HG02642 (cell line): ENCODE data around the gene SRBD1.

ENCODE experiments used
- ATAC-seq: cut with Tn5 transposase; IDR thresholded peaks from one replicate; pipeline ENCODE4 v1.9.1; 2021; ENCODE audit warnings: mild to moderate bottlenecking; ENCODE audit not compliant: unreplicated experiment, poor library complexity

The SRBD1 gene, protein sequence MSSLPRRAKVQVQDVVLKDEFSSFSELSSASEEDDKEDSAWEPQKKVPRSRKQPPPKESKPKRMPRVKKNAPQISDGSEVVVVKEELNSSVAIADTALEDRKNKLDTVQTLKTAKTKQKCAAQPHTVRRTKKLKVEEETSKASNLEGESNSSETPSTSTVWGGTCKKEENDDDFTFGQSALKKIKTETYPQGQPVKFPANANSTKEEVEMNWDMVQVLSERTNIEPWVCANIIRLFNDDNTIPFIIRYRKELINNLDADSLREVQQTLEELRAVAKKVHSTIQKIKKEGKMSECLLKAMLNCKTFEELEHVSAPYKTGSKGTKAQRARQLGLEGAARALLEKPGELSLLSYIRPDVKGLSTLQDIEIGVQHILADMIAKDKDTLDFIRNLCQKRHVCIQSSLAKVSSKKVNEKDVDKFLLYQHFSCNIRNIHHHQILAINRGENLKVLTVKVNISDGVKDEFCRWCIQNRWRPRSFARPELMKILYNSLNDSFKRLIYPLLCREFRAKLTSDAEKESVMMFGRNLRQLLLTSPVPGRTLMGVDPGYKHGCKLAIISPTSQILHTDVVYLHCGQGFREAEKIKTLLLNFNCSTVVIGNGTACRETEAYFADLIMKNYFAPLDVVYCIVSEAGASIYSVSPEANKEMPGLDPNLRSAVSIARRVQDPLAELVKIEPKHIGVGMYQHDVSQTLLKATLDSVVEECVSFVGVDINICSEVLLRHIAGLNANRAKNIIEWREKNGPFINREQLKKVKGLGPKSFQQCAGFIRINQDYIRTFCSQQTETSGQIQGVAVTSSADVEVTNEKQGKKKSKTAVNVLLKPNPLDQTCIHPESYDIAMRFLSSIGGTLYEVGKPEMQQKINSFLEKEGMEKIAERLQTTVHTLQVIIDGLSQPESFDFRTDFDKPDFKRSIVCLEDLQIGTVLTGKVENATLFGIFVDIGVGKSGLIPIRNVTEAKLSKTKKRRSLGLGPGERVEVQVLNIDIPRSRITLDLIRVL

DNA sequence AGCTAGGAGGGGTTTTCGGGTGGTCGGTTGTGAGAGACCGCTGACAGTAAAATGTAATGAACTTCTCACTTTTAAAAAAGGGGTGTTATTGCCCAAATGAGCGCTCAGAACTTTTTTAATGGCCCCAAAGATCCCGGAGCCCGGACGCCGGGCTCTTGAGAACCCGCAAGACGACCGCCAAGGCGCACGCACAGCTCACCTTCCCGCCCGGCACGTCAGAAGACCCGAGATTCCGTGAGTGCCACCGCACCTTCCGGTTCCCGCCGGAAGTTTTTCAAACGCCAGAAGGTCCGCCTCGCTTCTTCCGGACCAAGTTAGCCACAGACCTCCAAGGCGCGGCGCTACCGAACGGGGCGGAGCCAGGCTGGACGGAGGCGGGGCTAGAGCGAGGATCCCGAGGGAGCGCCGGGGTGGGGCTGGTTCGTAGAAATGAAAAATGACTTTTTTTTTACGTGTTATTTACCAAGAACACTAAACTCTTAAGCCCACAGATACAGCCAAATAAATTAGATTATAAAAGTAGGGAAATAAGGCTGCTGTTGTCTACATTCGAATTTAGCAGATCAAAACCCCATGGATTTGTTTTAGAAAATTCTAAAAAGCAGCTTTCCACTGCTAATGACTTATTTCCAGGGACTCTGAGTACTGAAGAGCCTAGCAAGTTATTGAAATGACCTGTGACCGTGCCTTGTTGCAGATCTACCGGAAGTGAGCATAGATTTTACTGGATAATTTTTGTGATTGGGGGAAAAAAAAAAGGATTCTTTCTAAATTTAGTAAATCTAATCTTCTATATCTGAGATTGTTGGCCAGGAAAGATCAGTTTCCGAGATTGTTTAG lies at the start of gene SRBD1:
Gene SRBD1 (minus strand): TSS at position 248 of the 840 bp plus-strand sequence. CDS start 5,826 bp downstream, outside the sequence.
- ATAC-seq = peak; percentile 93

- ATAC-seq = no peak
These were observed 43.2 kb upstream of the SRBD1 start for GRCh38 chr2:45654250-45654649.

GRCh38 chr2:45653122-45653913 lies 42.3 kb upstream of the SRBD1 start:
- no peak for ATAC-seq

GRCh38 chr2:45652090-45653031 lies 41.3 kb upstream of the SRBD1 start:
- no peak for ATAC-seq

DNA sequence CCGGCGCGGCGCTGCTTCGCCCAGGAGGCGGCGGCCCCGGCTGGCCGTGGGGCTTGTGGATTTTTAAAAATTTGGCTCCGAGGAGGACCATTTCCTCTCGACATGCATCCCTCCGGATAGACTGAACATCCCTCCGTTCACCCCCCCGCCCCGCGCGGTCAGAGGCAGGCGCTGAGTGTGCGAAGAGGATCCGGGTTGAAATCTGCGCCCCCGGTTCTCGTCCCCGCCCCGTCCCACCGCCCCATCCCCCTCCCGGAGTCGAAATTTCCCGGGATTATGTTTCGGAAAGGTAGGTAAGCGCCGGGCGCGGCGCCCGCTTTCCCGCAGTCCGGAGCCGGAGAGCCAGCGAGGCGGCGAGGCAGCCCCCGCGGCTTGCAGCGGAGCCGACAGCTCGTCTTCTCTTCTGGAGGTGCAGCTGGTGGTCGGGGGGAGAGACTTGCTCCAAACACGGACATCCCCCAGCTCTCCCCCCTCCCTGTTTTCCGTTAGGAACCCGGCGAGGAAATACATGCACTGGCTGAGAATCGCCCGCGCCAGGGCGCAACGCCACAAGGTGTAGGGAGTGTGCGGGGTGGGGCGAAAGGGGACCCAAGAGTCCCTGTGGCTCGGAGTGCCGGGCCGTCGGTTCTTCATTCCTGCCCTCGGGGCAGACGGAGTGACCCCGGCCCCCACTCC lies 40.5 kb upstream of the SRBD1 start, which contains the start of gene PRKCE:
Gene PRKCE (plus strand): TSS at position 261 of the 675 bp plus-strand sequence.
- peak; percentile 19 for ATAC-seq

GRCh38 chr2:45650851-45651414 lies 39.9 kb upstream of the SRBD1 start:
- peak; percentile 72 for ATAC-seq

DNA sequence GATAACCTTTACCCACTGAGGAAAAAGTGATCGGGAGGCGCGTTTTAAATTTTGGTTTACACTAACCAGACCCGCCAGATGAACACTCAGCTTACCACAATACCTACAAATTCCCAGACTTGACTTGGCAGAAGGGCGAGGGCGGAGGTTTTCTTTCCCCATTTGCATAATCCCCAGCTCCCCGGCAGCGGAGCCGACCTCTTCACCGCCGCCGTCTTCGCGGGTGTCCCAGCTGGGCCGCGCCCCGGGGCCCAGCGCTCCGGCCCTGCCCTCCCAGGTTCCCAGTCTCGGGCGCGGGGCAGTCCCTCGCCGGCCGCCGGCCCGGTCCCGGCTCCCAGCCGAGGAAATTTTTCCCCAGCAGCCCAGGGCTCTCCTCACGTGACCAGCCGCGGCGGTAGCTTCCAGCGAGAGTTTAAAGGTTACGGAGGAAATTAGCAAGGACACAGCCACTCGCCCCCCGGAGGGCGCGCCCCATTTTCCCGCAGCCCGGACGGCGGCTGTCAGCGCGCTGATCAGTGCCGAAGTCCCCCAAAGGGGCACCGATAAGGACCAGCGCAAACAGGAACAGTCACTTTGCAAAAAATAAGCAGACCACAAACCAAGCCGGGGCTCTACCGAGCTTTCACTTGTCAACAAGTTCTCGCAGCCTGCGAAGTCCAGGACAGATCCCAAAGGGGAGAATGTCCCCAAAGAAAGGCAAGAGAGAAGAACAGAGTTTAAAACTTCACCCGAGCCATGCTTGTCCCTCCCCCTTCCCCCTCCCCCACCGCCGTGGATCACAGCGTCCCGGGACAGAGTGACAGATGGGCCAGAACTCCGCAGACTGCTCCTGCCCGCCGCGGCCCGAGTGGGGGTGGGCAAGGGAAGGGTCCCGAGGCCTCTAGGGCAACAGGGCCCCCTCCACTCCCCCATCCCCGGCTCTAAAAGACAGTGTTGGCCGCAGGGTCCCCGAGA lies 39.1 kb upstream of the SRBD1 start:
- ATAC-seq = peak; percentile 33

GRCh38 chr2:45649462-45649857 lies 38.4 kb upstream of the SRBD1 start:
- ATAC-seq = no peak

GRCh38 chr2:45648636-45649035 lies 37.6 kb upstream of the SRBD1 start:
- ATAC-seq = no peak

- ATAC-seq = no peak
These were observed 37.0 kb upstream of the SRBD1 start for GRCh38 chr2:45647986-45648520.

DNA sequence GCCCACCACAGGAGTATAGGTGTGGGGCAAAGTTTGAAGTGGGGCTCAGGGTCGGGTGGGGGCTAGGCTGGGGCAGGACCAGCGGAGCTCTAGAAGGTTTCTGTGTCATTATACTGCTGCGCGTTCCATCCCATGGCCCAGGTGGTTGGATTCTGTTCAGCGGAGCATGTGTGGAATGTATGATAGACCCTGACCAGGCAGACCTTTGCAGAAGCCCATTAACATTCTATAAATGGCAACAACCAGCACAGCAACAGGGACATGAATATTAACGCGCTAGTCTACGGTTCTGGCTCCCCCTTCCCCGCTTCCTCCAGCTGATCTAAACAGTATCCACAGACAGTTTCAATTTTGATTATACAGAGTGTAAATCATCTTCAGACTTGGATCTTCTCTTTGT lies 36.3 kb upstream of the SRBD1 start:
- ATAC-seq = no peak

GRCh38 chr2:45646289-45646688 lies 35.2 kb upstream of the SRBD1 start:
- no peak for ATAC-seq

- peak; percentile 87 for ATAC-seq
These were observed 32.8 kb upstream of the SRBD1 start for GRCh38 chr2:45643543-45644542.

DNA sequence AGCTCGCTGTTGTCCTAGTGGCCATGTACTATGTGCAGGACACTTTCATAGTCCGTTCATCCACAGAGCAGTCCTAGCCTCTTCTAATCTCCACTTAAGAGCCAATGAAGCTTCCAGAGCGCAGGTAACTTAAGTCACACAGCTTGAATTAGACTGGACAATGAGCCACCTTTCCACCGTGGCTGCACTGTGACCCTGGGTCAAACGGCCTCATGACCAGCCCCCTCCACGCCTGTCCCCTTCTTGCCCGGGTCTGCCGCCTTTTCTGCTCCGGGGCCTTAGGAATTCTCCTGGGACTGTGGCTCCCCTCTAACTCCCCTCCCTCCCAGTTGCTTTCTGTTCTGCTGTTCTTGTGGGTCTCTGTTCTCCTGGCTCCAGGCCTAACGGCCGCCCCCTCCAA lies 32.0 kb upstream of the SRBD1 start:
- no peak for ATAC-seq

- ATAC-seq = no peak
These were observed 29.5 kb upstream of the SRBD1 start for GRCh38 chr2:45640576-45640975.
